DOHH2 (cell line): ENCODE measurements around the gene DSC3.

ENCODE experiments used
- H3F3A ChIP-seq: fragments of 200-600 bp; sonication (generic), shearing (Covaris generic); 2 replicates; pipeline ENCODE4 v1.6.0; 2016; ENCODE audit warnings: antibody characterized with exemption, mild to moderate bottlenecking; ENCODE audit not compliant: control insufficient read depth, insufficient read depth
- H3K27ac ChIP-seq: fragments of 200-600 bp; sonication (generic); 2 replicates; pipeline ENCODE4 v1.5.1; 2014; ENCODE audit warnings: low read depth, mild to moderate bottlenecking, low read length, moderate library complexity
- H3K27me3 ChIP-seq: fragments of 200-600 bp; sonication (generic); 2 replicates; pipeline ENCODE4 v1.6.1; 2014; ENCODE audit warnings: mild to moderate bottlenecking, low read length, mixed read lengths; ENCODE audit not compliant: control insufficient read depth
- H3K36me3 ChIP-seq: fragments of 200-600 bp; sonication (generic); 2 replicates; pipeline ENCODE4 v1.6.1; 2014; ENCODE audit warnings: mild to moderate bottlenecking, low read length, moderate library complexity, mixed read lengths; ENCODE audit not compliant: control insufficient read depth
- H3K4me1 ChIP-seq: fragments of 200-600 bp; sonication (generic); 2 replicates; pipeline ENCODE4 v1.6.1; 2014; ENCODE audit warnings: mild to moderate bottlenecking, low read length, mixed read lengths; ENCODE audit not compliant: control insufficient read depth
- H3K4me2 ChIP-seq: fragments of 200-600 bp; sonication (generic); 2 replicates; pipeline ENCODE4 v1.6.0; 2014; ENCODE audit warnings: mild to moderate bottlenecking, low read length, moderate library complexity
- H3K4me3 ChIP-seq: fragments of 200-600 bp; sonication (generic); 2 replicates; pipeline ENCODE4 v1.5.1; 2014; ENCODE audit warnings: mild to moderate bottlenecking, low read length, mixed read lengths
- H3K79me2 ChIP-seq: fragments of 200-600 bp; sonication (generic); 2 replicates; pipeline ENCODE4 v1.6.1; 2014; ENCODE audit warnings: mild to moderate bottlenecking, low read length, mixed read lengths; ENCODE audit not compliant: control insufficient read depth
- H3K9me2 ChIP-seq: fragments of 200-600 bp; sonication (generic); replicated peaks from 2 replicates; pipeline ENCODE4 v1.6.1; 2014; ENCODE audit warnings: mild to moderate bottlenecking, low read length, mixed read lengths; ENCODE audit not compliant: control insufficient read depth
- H3K9me3 ChIP-seq: fragments of 200-600 bp; sonication (generic); 2 replicates; pipeline ENCODE4 v1.6.1; 2014; ENCODE audit warnings: antibody characterized with exemption, low read length, mixed read lengths; ENCODE audit not compliant: control insufficient read depth, insufficient read depth
- H4K20me1 ChIP-seq: fragments of 200-600 bp; sonication (generic); 2 replicates; pipeline ENCODE4 v1.6.0; 2014; ENCODE audit warnings: low read depth, mild to moderate bottlenecking, antibody characterized with exemption, low read length, moderate library complexity; ENCODE audit not compliant: control insufficient read depth, insufficient read depth
- CTCF ChIP-seq: fragments of 200-600 bp; sonication (generic); IDR thresholded peaks from one replicate; pipeline ENCODE4 v1.5.1; 2014; ENCODE audit warnings: antibody characterized with exemption, mild to moderate bottlenecking, low read depth, low read length; ENCODE audit not compliant: poor library complexity, severe bottlenecking
- EZH2phosphoT487 ChIP-seq: fragments of 200-600 bp; sonication (generic); IDR thresholded peaks from 2 replicates; pipeline ENCODE4 v1.6.1; 2017; ENCODE audit warnings: borderline replicate concordance, mild to moderate bottlenecking, antibody characterized with exemption, low read length, moderate library complexity, mixed read lengths

Gene DSC3

GRCh38 chr18:31077878-31078277 is 35.3 kb upstream of the DSC3 start:
- no peaks in the 10 kb centered on the region for H3K36me3 ChIP-seq
- H4K20me1 ChIP-seq: no peaks in the 10 kb centered on the region
- no peak overlapping the region for H3K4me2 ChIP-seq
- no peaks in the 10 kb centered on the region for H3F3A ChIP-seq
- H3K4me3 ChIP-seq: no peak overlapping the region
- H3K9me2 ChIP-seq: no peaks in the 10 kb centered on the region
- H3K9me3 ChIP-seq: no peaks in the 10 kb centered on the region
- H3K79me2 ChIP-seq: no peaks in the 10 kb centered on the region
- H3K4me1 ChIP-seq: no peaks in the 10 kb centered on the region
- H3K27ac ChIP-seq: no peak overlapping the region
- no peaks in the 10 kb centered on the region for H3K27me3 ChIP-seq
- TF ChIP-seq CTCF (no peak), EZH2phosphoT487 (no peak)

- Histone ChIP-seq H3K4me3 (no peak overlapping the region), H3K9me3 (no peaks in the 10 kb centered on the region), H3K27me3 (no peaks in the 10 kb centered on the region), H4K20me1 (no peaks in the 10 kb centered on the region), H3K4me1 (no peaks in the 10 kb centered on the region), H3K27ac (no peak overlapping the region), H3K4me2 (no peak overlapping the region), H3K36me3 (no peaks in the 10 kb centered on the region), H3F3A (no peaks in the 10 kb centered on the region), H3K79me2 (no peaks in the 10 kb centered on the region), H3K9me2 (no peaks in the 10 kb centered on the region)
- TF ChIP-seq CTCF (no peak), EZH2phosphoT487 (no peak)
Observed at GRCh38 chr18:31072175-31072574, 29.6 kb upstream of the DSC3 start.

GRCh38 chr18:31070206-31070605 is 27.7 kb upstream of the DSC3 start:
- Histone ChIP-seq H3K4me3 (no peak overlapping the region), H3K27ac (no peak overlapping the region), H3K9me3 (no peaks in the 10 kb centered on the region), H3K79me2 (no peaks in the 10 kb centered on the region), H3K4me2 (no peak overlapping the region), H3K9me2 (no peaks in the 10 kb centered on the region), H3K36me3 (no peaks in the 10 kb centered on the region), H3F3A (no peaks in the 10 kb centered on the region), H4K20me1 (no peaks in the 10 kb centered on the region), H3K4me1 (no peaks in the 10 kb centered on the region), H3K27me3 (no peaks in the 10 kb centered on the region)
- TF ChIP-seq EZH2phosphoT487 (no peak), CTCF (no peak)

GRCh38 chr18:31066266-31066665 is 23.7 kb upstream of the DSC3 start:
- Histone ChIP-seq H3F3A (no peaks in the 10 kb centered on the region), H3K9me2 (no peaks in the 10 kb centered on the region), H3K4me3 (no peak overlapping the region), H3K4me1 (no peaks in the 10 kb centered on the region), H3K4me2 (no peak overlapping the region), H4K20me1 (no peaks in the 10 kb centered on the region), H3K36me3 (no peaks in the 10 kb centered on the region), H3K79me2 (no peaks in the 10 kb centered on the region), H3K9me3 (no peaks in the 10 kb centered on the region), H3K27me3 (no peaks in the 10 kb centered on the region), H3K27ac (no peak overlapping the region)
- TF ChIP-seq CTCF: no peak
- TF ChIP-seq EZH2phosphoT487: no peak
